Measurements from ENCODE around the gene LMBR1.
A peak's percentile ranks its signal among the peaks of the same experiment; 100 is the strongest.
"Not testable (repeated sequence)": the region's sequence is repeated elsewhere in the genome, so short reads cannot be mapped to it uniquely, and the experiment has no call there.

LMBR1 gene, protein sequence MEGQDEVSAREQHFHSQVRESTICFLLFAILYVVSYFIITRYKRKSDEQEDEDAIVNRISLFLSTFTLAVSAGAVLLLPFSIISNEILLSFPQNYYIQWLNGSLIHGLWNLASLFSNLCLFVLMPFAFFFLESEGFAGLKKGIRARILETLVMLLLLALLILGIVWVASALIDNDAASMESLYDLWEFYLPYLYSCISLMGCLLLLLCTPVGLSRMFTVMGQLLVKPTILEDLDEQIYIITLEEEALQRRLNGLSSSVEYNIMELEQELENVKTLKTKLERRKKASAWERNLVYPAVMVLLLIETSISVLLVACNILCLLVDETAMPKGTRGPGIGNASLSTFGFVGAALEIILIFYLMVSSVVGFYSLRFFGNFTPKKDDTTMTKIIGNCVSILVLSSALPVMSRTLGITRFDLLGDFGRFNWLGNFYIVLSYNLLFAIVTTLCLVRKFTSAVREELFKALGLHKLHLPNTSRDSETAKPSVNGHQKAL

DNA sequence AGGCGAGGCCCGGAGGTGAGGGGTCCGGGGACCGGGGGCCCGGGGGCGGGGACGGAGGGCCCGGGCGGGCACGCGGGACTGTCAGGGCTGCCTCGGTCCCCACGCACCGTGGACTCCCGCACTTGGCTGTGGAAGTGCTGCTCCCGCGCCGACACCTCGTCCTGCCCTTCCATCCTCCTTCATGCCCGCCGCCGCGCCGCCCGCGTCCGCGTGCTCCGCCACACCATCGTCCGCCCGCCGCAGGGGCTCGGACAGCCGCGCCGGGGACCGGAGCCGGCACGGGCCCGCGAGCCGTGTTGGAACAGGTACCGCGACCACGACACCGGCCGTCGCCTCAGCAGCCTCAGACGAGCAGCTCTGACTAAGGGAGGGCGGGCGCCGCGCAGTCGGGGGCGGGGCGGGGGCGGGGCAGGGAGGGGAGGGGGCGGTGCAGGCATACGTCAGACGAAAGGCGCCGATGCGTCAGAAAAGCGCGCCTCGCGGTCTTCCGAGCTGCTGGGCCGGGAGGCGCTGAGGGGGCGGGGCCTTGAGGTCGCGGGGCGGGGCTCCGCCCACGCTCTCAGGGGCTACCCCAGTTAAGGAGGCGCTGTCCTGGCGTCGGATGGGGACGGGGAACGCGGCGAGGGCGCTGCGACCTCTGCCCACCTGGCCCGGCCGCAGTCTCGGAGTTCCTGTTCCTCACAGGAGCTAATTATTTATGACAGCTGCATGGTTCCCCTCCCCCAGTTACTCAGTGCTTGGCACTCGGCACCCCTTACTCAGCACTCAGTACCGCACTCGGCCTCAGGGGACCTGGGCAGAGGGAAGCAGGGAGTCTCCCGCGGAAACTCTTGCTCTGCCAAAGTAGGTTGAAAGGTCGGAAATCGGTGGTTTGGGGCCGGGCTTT is at the start of gene LMBR1:
LMBR1 (minus strand) TSS at position 363 of the 886 bp plus-strand sequence; CDS start at position 173, 190 bp downstream.
- peak; percentile 56 for DNase-seq (ENCODE audit: low read depth)

DNA sequence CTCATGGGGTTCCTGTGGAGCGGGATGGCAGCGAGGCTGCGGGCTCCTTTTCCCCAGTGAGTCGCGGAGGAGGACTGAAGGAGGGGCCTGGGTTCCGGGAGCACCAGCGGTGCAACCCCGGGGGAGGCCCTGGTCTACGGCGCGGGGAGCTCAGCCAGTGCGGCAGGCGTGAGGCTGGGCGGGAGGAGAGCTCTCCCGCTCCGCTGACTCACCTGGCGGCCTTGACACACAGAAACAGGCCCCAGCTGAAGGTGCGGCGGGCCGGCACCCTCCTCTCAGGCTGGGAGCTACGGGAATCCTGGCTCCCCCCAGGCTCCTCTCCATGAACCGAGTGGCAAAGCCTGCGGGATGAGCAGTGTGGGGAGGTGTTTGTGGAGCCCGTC is 49.7 kb upstream of the LMBR1 start:
- no peak for DNase-seq (ENCODE audit: low read depth)

DNA sequence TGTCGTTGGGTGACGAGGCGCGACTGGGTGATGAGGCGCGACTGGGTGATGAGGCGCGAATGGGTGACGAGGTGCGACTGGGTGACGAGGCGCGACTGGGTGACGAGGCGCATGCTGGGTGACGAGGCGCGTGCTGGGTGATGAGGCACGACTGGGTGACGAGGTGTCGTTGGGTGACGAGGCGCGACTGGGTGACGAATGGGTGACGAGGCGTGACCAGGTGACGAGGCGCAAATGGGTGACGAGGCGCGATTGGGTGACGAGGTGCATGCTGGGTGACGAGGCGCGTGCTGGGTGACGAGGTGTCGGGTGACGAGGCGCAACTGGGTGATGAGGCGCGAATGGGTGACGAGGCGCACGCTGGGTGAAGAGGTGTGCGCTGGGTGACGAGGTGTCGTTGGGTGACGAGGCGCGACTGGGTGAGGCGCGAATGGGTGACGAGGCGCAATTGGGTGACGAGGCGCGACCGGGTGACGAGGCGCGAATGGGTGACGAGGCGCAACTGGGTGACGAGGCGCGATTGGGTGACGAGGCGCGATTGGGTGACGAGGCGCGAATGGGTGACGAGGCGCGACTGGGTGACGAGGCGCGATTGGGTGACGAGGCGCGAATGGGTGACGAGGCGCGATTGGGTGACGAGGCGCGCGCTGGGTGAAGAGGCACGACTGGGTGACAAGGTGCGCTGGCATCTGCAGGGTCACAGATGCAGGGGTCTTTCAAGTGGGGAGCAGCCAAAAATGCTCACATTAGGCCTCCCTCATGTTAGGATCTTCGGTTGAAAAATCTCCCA is 48.6 kb upstream of the LMBR1 start:
- no peak for DNase-seq (ENCODE audit: low read depth)

DNA sequence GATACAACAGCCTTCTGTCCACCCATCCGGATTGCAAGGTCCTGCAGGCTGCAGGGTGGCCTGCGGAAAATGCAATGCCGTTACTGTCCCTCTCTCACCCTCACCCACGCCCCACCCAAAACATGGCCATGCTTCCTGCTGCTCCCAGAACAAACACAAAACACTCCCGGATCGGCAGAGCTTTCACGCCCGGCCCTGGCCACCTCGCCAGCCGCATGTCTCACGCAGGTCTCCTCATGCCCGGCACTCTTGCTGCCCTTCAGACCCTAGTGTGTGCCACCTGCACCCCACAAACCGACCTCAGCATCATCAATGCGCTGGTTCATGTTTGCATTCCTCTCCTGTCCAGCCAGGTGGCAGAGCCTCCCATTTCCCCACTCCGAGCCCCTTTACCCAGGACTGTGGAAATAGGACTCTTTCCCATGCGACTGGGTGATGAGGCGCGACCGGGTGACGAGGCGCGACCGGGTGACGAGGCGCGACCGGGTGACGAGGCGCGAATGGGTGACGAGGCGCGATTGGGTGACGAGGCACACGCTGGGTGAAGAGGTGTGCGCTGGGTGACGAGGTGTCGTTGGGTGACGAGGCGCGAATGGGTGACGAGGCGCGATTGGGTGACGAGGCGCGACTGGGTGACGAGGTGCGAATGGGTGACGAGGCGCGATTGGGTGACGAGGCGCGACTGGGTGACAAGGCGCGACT is 47.6 kb upstream of the LMBR1 start:
- DNase-seq (ENCODE audit: low read depth), result no peak

DNA sequence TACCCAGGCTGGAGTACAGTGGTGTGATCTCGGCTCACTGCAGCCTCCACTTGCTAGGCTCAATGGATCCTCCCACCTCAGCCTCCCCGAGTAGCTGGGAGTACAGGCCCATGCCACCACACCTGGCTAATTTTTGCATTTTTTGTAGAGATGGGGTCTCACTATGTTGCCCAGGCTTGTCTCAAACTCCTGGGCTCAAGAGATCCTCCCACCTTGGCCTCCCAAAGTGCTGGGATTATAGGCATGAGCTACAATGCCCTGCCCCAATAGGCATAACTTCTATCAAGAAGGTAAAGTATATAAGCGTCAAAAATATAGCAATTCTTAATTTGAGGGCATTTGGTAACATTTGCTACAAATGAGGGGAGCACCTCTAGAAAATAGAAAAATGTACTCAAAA is 43.8 kb upstream of the LMBR1 start:
- not testable (repeated sequence) for DNase-seq (ENCODE audit: low read depth)

DNA sequence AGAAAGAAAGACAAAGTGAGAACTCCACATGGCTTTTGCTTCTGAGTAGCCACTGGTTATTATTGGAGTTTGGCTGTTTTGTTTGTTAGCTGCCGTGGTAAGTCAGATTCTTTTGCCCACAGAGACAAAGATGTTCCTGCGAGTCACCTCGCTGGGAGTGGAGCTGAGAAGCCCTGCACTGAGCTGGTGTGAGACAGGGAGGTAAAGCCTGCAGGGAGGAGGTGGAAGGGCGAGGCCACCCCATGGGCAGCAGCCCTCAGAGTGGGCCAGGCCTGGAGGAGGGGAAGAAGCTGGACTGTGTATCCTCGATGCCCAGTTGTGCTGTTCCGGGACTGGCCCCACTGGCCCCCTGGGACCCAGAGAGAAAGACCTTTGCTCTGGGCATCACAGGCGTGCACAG is 42.3 kb upstream of the LMBR1 start:
- DNase-seq (ENCODE audit: low read depth), result no peak

DNA sequence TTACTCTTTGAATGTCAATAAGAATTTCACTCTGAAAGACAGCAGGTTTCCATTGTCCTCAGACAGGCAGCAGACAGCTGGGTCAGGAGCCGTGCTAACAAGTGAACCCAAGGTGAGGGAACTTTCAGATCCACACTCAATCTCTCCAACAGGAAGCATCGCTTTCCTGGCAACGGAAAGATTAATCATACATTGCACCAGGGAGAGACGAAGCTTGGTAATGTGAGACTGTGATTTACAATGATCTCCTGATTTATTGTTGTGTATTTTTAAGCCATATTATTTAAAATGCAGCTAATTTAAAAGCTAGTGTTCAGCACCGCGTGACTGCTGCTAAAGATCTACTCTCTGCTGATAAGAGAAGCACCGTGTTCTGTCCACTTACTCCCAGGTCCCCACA is 39.0 kb upstream of the LMBR1 start:
- DNase-seq (ENCODE audit: low read depth), result no peak

DNA sequence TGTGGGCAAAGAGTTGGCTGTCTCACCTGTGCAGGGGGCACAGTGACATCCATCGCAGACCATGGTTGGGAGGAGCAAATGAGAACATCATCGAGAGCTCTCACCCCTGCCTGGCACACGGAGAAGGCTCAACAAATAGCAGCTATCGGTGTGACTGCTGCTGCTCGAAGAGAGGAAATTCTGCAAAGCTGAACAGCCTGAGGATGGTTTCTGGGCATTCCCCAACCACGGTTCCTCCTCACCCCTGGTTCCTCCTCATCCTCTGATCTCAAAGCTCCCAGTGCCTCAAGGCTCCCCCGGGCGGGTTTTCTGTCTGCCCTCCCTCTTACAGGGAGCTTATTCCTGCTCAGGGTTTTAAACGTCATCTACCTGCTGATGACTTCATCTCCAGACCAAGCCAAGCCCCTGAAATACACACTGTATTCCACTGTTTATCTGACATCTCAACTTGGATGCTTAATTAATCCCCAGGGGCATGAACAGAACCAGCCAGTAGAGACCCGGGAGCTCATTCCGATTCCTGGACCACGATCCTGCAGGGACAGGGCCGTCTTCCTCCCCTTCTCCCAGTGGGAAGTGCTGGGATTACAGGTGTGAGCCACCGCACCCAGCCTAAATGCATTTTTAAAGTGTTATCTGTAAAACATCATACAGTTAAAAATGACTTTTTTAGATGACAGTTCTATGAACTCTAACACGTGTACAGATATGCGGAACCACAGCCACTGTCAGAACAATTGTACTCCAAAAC is 37.0 kb upstream of the LMBR1 start:
- no peak for DNase-seq (ENCODE audit: low read depth)

DNA sequence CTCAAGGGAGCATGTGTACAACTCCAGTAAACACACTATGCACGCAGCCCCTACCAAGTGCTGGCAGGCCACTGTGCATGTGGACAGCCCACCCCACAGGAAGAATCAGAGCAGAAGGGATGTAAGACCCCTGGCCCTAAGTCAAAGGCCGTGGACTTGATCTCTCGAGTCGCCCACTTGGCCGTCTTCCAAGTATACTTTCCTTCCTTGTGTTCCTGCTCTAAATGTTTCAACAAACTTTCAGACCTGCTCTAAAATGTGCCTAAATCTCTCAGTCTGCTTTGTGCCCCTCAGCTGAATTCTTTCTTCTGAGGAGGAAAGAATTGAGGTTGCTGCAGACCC is 35.4 kb upstream of the LMBR1 start:
- no peak for DNase-seq (ENCODE audit: low read depth)

DNA sequence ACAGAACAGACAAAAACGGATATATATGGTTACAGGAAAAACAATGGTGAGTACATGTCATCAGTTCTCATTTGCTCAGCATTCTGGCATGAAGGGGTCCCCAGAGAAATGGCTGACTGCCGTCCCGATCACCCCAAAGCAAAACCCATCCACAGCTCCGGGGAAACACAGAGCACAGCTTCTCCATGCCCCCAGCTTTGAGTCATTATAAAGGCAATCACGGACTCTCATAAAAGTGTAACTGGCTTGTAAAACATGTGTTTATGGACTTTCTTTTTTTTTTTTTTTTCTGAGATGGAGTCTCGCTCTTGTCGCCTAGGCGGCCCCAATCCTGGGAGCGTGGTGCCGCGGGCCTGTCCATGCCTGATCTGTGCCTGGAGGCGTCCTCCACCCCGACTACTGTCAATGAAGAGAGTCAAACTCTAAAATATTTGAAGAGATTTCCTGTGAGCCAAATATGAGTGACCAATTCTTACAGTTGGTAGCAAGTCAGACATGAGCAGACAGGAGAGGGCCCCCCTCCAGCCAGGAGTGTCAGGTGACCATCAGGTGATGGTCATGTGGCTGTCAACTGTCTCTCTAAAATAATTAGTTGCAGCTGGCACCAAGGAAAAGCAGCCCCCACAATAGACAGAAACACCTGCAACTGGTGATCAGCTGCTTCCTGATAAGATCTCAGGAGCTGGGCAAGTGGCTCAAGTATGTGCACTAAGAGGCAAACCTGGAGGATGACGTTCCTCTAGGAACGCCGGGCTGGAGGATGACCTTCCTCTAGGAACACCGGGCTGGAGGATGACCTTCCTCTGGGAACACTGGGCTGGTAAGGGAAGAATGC is 34.8 kb upstream of the LMBR1 start:
- DNase-seq (ENCODE audit: low read depth), result no peak

DNA sequence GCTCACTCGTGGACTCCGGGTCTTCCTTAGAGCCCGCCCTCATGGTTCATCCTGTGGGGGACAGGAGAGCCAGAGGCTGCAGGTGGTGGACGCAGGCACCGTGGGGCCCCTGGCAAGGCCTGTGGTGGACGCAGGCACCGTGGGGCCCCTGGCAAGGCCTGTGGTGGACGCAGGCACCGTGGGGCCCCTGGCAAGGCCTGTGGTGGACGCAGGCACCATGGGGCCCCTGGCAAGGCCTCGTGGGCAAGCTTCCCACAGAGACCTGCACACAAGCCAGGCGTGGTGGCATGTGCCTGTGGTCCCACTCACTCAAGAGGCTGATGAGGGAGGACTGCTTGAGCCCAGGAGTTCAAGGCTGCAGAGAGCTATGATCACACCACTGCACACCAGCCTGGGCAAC is 32.8 kb upstream of the LMBR1 start:
- not testable (repeated sequence) for DNase-seq (ENCODE audit: low read depth)

DNA sequence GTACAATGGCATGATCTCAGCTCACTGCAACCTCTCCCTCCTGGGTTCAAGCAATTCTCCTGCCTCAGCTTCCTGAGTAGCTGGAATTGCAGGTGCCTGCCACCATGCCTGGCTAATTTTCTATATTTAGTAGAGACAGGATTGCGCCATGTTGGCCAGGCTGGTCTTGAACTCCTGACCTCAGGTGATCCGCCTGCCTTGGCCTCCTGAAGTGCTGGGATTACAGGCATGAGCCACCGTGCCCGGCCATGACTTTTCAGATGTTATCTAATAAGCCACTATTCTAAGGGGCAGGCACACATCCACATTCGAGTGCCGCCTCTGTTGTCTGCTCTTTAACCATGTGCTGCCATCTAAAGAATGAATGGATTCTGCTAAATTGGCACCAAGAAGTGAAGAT is 29.3 kb upstream of the LMBR1 start:
- not testable (repeated sequence) for DNase-seq (ENCODE audit: low read depth)

DNA sequence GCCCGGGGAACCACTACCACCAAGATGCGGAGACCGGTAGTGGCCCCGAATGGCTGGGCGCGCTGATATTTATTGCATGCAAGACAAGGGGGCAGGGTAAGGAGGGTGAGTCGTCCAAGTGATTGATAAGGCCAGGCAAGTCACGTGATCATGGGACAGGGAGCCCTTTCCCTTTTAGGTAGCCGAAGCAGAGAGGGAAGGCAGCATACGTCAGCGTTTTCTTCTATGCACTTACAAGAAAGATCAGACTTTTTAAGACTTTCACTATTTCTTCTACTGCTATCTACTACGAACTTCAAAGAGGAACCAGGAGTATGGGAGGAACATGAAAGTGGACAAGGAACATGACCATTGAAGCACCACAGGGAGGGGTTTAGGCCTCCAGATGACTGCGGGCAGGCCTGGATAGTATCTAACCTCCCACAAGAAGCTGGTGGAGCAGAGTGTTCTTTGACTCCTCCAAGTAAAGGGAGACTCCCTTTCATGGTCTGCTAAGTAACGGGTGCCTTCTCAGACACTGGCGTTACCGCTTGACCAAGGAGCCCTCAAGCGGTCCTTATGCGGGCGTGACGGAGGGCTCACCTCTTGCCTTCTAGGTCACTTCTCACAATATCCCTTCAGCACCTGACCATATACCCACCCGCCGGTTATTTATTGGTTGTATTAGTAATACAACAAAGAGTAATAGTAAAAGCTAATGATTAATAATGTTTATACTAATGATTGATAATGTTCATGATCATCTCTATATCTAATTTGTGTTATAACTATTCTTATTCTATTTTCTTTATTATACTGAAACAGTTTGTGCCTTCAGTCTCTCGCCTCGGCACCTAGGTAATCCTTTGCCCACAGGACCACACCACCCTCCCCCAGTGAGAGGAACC is 27.7 kb upstream of the LMBR1 start:
- not testable (repeated sequence) for DNase-seq (ENCODE audit: low read depth)

DNA sequence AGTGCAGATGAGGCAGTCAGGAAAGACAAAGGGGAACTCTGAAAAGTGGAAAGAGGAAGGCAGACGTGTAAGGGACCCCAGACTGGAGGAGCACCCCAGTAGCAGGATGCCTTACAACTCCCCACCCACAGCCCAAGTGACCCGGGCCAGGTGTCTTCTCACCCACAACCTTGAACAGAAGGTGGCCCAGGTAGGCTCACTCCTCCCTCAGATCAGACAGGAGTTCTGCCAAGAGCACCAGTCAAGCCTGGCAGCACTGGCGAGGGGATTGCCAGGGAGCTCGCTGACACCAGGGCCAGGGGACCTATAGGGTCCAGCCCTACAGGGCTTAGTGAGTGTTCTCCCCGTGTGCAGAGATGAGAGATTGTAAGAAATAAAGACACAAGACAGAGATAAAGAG is 27.1 kb upstream of the LMBR1 start:
- DNase-seq (ENCODE audit: low read depth), result no peak

DNA sequence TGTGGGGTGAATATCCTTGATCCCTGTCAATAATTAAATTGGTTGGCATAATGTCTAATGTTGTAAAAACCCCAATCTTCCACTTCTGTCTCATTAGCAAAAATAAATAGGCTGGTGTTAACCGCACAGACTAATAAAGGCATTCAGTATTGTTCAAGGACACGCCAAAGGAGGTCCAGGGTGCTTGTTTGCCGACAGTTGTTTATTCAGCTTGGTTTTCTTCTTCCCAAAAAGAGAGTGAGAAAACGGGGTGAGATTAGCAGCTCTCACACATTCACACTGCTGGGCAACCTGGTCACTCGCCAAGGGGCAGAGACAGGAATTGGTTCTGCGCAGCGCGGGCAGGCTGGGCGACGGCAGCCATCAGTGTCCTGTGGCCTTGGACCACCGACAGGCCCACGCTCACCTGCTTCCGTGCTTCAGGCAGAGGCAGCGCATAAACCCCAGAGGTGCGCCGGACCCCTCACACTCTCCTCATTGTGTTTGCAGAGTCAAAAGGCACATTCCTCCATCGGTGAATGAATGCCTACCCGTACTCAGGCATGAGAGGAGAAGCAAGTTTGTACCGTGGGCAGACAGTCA is 26.2 kb upstream of the LMBR1 start:
- DNase-seq (ENCODE audit: low read depth), result no peak

DNA sequence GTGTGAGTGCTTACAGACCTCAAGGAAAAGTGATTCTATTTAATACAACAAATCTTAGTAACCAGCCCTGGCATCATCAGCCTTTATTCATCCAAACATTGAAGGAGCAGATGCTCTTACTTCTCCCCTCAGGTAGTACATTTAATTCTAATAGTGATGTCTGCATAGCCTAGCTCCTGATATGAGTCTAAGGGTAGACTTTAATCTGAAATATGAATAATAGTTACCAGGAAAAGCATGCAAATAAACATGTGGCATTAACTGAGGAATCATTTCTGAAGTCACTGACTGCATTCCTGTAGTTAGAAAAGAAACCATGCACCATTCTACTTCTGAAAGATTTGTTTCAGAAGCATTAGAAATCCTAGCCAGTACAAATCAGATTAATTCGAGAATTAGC is 25.7 kb upstream of the LMBR1 start:
- DNase-seq (ENCODE audit: low read depth), result no peak

DNA sequence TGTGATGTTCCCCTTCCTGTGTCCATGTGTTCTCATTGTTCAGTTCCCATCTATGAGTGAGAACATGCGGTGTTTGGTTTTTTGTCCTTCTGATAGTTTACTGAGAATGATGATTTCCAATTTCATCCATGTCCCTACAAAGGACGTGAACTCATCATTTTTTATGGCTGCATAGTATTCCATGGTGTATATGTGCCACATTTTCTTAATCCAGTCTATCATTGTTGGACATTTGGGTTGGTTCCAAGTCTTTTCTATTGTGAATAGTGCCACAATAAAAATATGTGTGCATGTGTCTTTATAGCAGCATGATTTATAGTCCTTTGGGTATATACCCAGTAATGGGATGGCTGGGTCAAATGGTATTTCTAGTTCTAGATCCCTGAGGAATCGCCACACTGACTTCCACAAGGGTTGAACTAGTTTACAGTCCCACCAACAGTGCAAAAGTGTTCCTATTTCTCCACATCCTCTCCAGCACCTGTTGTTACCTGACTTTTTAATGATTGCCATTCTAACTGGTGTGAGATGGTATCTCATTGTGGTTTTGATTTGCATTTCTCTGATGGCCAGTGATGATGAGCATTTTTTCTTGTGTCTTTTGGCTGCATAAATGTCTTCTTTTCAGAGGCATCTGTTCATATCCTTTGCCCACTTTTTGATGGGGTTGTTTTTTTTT is 16.7 kb upstream of the LMBR1 start:
- DNase-seq (ENCODE audit: low read depth), result not testable (repeated sequence)

DNA sequence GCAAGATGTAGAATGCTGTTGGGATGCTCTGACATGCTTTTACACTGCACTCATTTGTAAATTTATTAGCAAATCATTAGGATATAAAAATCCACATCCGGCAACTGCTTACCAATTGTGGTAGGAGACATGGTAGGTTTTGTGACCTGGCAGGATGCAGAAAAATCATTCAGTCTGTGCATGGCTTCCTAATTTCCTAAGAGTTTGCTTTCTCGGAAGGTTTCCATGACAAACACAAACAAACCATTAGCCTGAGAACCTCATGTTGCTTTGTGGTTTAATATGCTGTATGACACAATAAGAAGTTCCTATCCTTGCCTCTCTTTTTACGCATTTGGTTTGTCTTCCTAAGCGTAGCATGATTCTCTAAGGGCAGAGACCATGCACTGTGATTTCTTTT is 14.7 kb upstream of the LMBR1 start:
- no peak for DNase-seq (ENCODE audit: low read depth)
